NCI-H2227 treated with DMSO at 0.1 percent for 48 hours (cell line): ENCODE data around the gene PLIN3.
"Not testable (repeated sequence)": the region's sequence is repeated elsewhere in the genome, so short reads cannot be mapped to it uniquely, and the experiment has no call there.

Source experiments
- DNase-seq: peaks from one replicate; lab custom pipeline; 2025; lab: John Stamatoyannopoulos, UW

The PLIN3 gene

GRCh38 chr19:4867534-4868285 is at the start of gene PLIN3:
Gene PLIN3, minus strand, starts transcription at chr19:4867667. Its CDS starts 6,273 bp downstream, at chr19:4861394.
- DNase-seq: peak; percentile 78

- no peak for DNase-seq
Measured at GRCh38 chr19:4916292-4917082, 49.0 kb upstream of the PLIN3 start.

GRCh38 chr19:4914736-4915501 is 47.5 kb upstream of the PLIN3 start:
- no peak for DNase-seq

GRCh38 chr19:4913996-4914735 is 46.7 kb upstream of the PLIN3 start:
- DNase-seq: no peak

- DNase-seq: peak; percentile 32
Measured at GRCh38 chr19:4911786-4912672, 44.6 kb upstream of the PLIN3 start.

- DNase-seq: no peak
Measured at GRCh38 chr19:4911314-4911713, 43.8 kb upstream of the PLIN3 start.

GRCh38 chr19:4910594-4911281 is 43.3 kb upstream of the PLIN3 start:
- DNase-seq: no peak

- peak; percentile 87 for DNase-seq
Measured at GRCh38 chr19:4909897-4910593, 42.6 kb upstream of the PLIN3 start.

GRCh38 chr19:4909156-4909896 is 41.9 kb upstream of the PLIN3 start, which contains the start of gene UHRF1:
Gene UHRF1, plus strand, starts transcription at chr19:4909501. Its CDS starts 1,385 bp downstream, at chr19:4910886.
- DNase-seq: peak; percentile 50

GRCh38 chr19:4908781-4909155 is 41.3 kb upstream of the PLIN3 start:
- DNase-seq: no peak

- no peak for DNase-seq
Measured at GRCh38 chr19:4908360-4908759, 40.9 kb upstream of the PLIN3 start.

- DNase-seq: no peak
Measured at GRCh38 chr19:4906963-4907362, 39.5 kb upstream of the PLIN3 start.

GRCh38 chr19:4904481-4904880 is 37.0 kb upstream of the PLIN3 start:
- no peak for DNase-seq

GRCh38 chr19:4902796-4903195 is 35.3 kb upstream of the PLIN3 start, which contains the start of gene ARRDC5:
Gene ARRDC5, minus strand, starts transcription at chr19:4902896. Its CDS starts 71 bp downstream, at chr19:4902825.
- no peak for DNase-seq

- not testable (repeated sequence) for DNase-seq
Measured at GRCh38 chr19:4900879-4901278, 33.4 kb upstream of the PLIN3 start.

GRCh38 chr19:4897146-4897545 is 29.7 kb upstream of the PLIN3 start:
- DNase-seq: no peak

GRCh38 chr19:4896372-4896771 is 28.9 kb upstream of the PLIN3 start:
- DNase-seq: no peak

GRCh38 chr19:4892962-4893361 is 25.5 kb upstream of the PLIN3 start:
- not testable (repeated sequence) for DNase-seq

GRCh38 chr19:4891066-4891465 is 23.6 kb upstream of the PLIN3 start:
- DNase-seq: no peak
